ENCODE measurements around the gene SLC4A1AP. TPM values are rescaled to one million over a fixed set of nuclear protein-coding genes. Genes with fewer than 3 reads are reported as not detected.
A peak's percentile ranks its signal among the peaks of the same experiment; 100 is the strongest.
"Not testable (repeated sequence)": the region's sequence is repeated elsewhere in the genome, so short reads cannot be mapped to it uniquely, and the experiment has no call there.

The SLC4A1AP gene
- total RNA-seq, 1 experiment from 2014 or later, result 27.8 TPM

DNA sequence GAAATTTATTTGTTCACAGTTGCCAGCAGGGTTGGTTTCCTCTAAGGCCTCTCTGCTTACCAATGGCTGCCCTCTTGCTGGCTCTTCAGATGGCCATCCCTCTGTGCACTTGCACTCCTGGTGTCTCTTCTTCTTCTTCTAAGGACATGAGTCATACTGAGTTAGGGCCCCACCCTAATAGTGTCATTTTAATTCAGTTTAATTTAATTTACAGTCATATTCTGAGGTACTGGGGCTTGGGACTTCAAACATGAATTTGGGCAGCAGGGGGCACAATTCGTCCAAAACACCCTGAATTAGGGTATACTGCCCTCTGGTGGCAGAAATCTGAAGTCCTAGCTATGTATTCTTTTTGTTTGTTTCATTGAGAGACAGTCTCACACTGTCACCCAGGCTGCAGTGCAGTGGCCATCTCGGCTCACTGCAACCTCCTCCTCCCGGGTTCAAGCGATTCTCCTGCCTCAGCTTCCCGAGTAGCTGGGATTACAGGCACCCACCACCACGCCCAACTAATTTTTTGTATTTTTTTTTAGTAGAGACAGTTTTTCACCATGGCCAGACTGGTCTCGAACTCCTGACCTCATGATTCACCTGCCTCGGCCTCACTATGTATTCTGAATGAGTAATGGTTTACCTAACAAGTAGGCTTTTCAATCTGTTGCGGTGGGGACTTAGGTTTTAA, 19.8 kb downstream of the SLC4A1AP start:
- intact Hi-C loops (cut with micrococcal nuclease; ENCODE audit: unreplicated experiment), result no loop called here
- H3K27ac Mint-ChIP-seq (ENCODE audit: unreplicated experiment), result peak overlapping the region; percentile 92
- H3K4me1 Mint-ChIP-seq (ENCODE audit: low read depth, unreplicated experiment), result peaks cover 40% of the 10 kb centered on the region
- TF ChIP-seq, protein P1, sequence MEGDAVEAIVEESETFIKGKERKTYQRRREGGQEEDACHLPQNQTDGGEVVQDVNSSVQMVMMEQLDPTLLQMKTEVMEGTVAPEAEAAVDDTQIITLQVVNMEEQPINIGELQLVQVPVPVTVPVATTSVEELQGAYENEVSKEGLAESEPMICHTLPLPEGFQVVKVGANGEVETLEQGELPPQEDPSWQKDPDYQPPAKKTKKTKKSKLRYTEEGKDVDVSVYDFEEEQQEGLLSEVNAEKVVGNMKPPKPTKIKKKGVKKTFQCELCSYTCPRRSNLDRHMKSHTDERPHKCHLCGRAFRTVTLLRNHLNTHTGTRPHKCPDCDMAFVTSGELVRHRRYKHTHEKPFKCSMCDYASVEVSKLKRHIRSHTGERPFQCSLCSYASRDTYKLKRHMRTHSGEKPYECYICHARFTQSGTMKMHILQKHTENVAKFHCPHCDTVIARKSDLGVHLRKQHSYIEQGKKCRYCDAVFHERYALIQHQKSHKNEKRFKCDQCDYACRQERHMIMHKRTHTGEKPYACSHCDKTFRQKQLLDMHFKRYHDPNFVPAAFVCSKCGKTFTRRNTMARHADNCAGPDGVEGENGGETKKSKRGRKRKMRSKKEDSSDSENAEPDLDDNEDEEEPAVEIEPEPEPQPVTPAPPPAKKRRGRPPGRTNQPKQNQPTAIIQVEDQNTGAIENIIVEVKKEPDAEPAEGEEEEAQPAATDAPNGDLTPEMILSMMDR (IDR thresholded peaks at IDR 0.05; ENCODE audit: unreplicated experiment), result peak; percentile 96
- DNase-seq, result peak; percentile 88
- H3K4me3 Mint-ChIP-seq (ENCODE audit: low read depth, unreplicated experiment), result peak overlapping the region; percentile 9
- no peaks in the 10 kb centered on the region for H3K27me3 Mint-ChIP-seq (ENCODE audit: unreplicated experiment)
- no peaks in the 10 kb centered on the region for H3K9me3 Mint-ChIP-seq (ENCODE audit: low read depth, unreplicated experiment)
- CTCF ChIA-PET, result interaction anchor here (0.5 to 2.9 kb wide), 14 partner anchors 8 to 1435 kb away, joined by 3 to 14 read pairs (median 4); partner anchors contain the start of genes CCDC121, GPN1, PPM1G and SUPT7L
- peaks cover 31% of the 10 kb centered on the region for H3K36me3 Mint-ChIP-seq (ENCODE audit: insufficient read depth, unreplicated experiment)
- no TSS peak for BruUV-seq (replicated peaks)

DNA sequence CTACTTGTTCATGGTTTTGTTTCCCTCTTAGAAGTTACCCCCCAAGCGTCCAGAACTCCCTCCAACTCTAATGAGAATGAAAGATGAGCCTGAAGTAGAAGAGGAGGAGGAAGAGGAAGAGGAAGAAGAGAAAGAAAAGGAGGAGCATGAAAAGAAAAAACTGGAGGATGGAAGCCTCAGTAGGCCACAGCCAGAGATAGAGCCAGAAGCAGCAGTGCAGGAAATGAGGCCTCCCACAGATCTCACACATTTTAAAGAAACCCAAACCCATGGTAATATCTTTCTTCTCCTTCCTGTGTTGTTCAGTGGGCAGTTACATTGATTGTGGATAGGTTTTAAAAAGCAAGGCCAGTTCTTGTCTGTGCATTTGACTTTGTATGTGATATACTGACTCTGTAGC, 21.3 kb downstream of the SLC4A1AP start:
- H3K27ac Mint-ChIP-seq (ENCODE audit: unreplicated experiment), result peak overlapping the region; percentile 24
- H3K4me1 Mint-ChIP-seq (ENCODE audit: low read depth, unreplicated experiment), result peaks cover 45% of the 10 kb centered on the region
- DNase-seq; H3K27me3 Mint-ChIP-seq (ENCODE audit: unreplicated experiment); BruUV-seq (replicated peaks); intact Hi-C loops (cut with micrococcal nuclease; ENCODE audit: unreplicated experiment); H3K9me3 Mint-ChIP-seq (ENCODE audit: low read depth, unreplicated experiment); H3K4me3 Mint-ChIP-seq (ENCODE audit: low read depth, unreplicated experiment): not testable (repeated sequence)
- peaks cover 27% of the 10 kb centered on the region for H3K36me3 Mint-ChIP-seq (ENCODE audit: insufficient read depth, unreplicated experiment)
- CTCF ChIA-PET, result interaction anchor here (1.4 kb wide), 1 partner anchor 22 kb away, joined by 4 read pairs; the partner anchor contains the start of gene SUPT7L

DNA sequence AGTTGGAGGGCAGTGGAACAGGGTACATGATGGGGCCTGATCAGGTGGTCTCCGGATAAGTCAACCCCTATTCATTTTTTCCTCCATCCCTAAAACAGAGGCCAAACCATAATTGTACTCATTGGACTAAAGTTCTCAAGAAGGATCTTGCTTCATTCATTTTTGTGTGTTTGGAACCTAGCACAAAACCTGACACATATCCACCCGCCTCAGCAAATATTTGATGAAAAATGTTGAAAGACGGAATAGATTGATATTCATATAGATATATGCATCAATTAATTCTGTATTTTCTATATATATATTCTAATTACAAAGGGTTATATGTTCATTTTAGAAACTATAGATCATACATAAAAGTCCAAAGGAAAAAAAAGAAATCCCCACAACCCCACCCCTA, 21.9 kb downstream of the SLC4A1AP start:
- Mint-ChIP-seq H3K36me3 (ENCODE audit: insufficient read depth, unreplicated experiment) (peaks cover 27% of the 10 kb centered on the region), H3K9me3 (ENCODE audit: low read depth, unreplicated experiment) (no peaks in the 10 kb centered on the region), H3K27me3 (ENCODE audit: unreplicated experiment) (no peaks in the 10 kb centered on the region), H3K4me3 (ENCODE audit: low read depth, unreplicated experiment) (no peak overlapping the region), H3K4me1 (ENCODE audit: low read depth, unreplicated experiment) (peaks cover 39% of the 10 kb centered on the region), H3K27ac (ENCODE audit: unreplicated experiment) (no peak overlapping the region)
- intact Hi-C loops (cut with micrococcal nuclease; ENCODE audit: unreplicated experiment), result no loop called here
- CTCF ChIA-PET, result no interaction called here
- no TSS peak for BruUV-seq (replicated peaks)
- DNase-seq, result no peak
- TF ChIP-seq, protein P1 (IDR thresholded peaks at IDR 0.05; ENCODE audit: unreplicated experiment), result no peak

DNA sequence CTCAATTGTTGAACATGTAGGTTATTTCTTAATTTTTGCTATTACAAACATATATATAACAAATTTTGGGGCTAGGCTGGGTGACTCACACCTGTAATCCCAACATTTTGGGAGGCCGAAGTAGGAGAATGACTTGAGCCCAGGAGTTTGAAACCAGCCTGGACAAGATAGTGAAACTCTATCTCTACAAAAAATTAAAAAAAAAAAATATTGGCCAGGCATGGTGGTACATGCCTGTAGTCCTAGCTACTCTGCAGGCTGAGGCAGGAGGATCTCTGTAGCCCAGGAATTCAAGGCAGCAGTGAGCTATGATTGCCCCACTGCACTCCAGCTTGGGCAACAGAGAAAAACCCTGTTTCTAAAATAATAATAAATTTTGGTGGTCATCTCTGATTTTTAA, 23.5 kb downstream of the SLC4A1AP start:
- no TSS peak for BruUV-seq (replicated peaks)
- Mint-ChIP-seq H3K27me3 (ENCODE audit: unreplicated experiment) (no peaks in the 10 kb centered on the region), H3K27ac (ENCODE audit: unreplicated experiment) (no peak overlapping the region), H3K4me1 (ENCODE audit: low read depth, unreplicated experiment) (peaks cover 23% of the 10 kb centered on the region), H3K36me3 (ENCODE audit: insufficient read depth, unreplicated experiment) (peaks cover 25% of the 10 kb centered on the region), H3K9me3 (ENCODE audit: low read depth, unreplicated experiment) (no peaks in the 10 kb centered on the region), H3K4me3 (ENCODE audit: low read depth, unreplicated experiment) (no peak overlapping the region)
- intact Hi-C loops (cut with micrococcal nuclease; ENCODE audit: unreplicated experiment), result no loop called here
- CTCF ChIA-PET, result no interaction called here
- no peak for DNase-seq
- TF ChIP-seq, protein P1 (IDR thresholded peaks at IDR 0.05; ENCODE audit: unreplicated experiment), result no peak

DNA sequence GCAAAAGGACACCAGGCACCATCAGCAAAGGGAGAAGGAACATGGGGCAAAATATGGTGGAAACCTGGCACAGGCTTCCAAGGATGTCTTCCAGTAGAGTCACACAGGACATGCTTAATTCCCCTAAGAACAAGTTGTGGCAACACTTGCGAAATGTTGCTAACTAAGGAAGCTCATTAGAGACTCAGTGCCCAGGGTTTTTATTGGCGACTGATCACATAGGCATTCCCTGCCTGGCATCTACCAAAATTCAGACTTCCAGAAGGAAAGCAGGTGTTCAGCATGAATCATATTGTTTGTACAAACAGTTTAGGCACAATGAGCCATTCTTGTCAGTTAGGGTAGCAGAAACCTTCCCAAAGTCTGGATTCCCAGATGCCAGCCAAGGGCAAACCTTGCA, 25.7 kb downstream of the SLC4A1AP start:
- no peak overlapping the region for H3K4me3 Mint-ChIP-seq (ENCODE audit: low read depth, unreplicated experiment)
- H3K27me3 Mint-ChIP-seq (ENCODE audit: unreplicated experiment), result no peaks in the 10 kb centered on the region
- intact Hi-C loops (cut with micrococcal nuclease; ENCODE audit: unreplicated experiment), result no loop called here
- H3K27ac Mint-ChIP-seq (ENCODE audit: unreplicated experiment), result no peak overlapping the region
- H3K9me3 Mint-ChIP-seq (ENCODE audit: low read depth, unreplicated experiment), result no peaks in the 10 kb centered on the region
- DNase-seq, result no peak
- no TSS peak for BruUV-seq (replicated peaks)
- CTCF ChIA-PET, result interaction anchor here (1.2 kb wide), 1 partner anchor 14 kb away, joined by 3 read pairs; no protein-coding TSS in a partner anchor
- H3K36me3 Mint-ChIP-seq (ENCODE audit: insufficient read depth, unreplicated experiment), result peaks cover 8% of the 10 kb centered on the region
- H3K4me1 Mint-ChIP-seq (ENCODE audit: low read depth, unreplicated experiment), result peaks cover 12% of the 10 kb centered on the region
- TF ChIP-seq, protein P1 (IDR thresholded peaks at IDR 0.05; ENCODE audit: unreplicated experiment), result no peak

All from Calu3 (cell line).